Small intestine (tissue), 7 donors: ENCODE measurements around the gene ZNF81. TPM values are rescaled to one million over a fixed set of nuclear protein-coding genes. Genes with fewer than 3 reads are reported as not detected.

ENCODE experiments used
- DNase-seq, 2 donors: peaks; one replicate each; pipeline versions ENCODE4 v3.0.0 to v3.0.0-alpha.2; 2013
- FAIRE-seq: peaks from 2 replicates; lab custom pipeline; 2012; peaks lifted over from hg19 to GRCh38; lab: Jason Lieb, UNC
- H3K27ac ChIP-seq, 3 donors: one replicate each; pipeline ENCODE4 v1.5.1; 2013; ENCODE audit warnings: low read length in 2 of 3, mild to moderate bottlenecking in 2 of 3, control low read depth in 1 of 3, inconsistent platforms in 1 of 3, low read depth in 1 of 3, moderate library complexity in 1 of 3
- H3K27me3 ChIP-seq, 3 donors: one replicate each; pipeline ENCODE4 v1.6.1; 2013; ENCODE audit warnings: low read length in 3 of 3, inconsistent platforms in 1 of 3; ENCODE audit not compliant: control insufficient read depth in 3 of 3, insufficient read depth in 3 of 3
- H3K36me3 ChIP-seq, 3 donors: one replicate each; pipeline ENCODE4 v1.6.1; 2013; ENCODE audit warnings: low read length in 3 of 3, inconsistent platforms in 1 of 3, low read depth in 1 of 3, mild to moderate bottlenecking in 1 of 3, moderate library complexity in 1 of 3; ENCODE audit not compliant: control insufficient read depth in 3 of 3, insufficient read depth in 2 of 3
- H3K4me1 ChIP-seq, 3 donors: one replicate each; pipeline ENCODE4 v1.6.1; 2013; ENCODE audit warnings: low read length in 2 of 3, inconsistent platforms in 1 of 3, low read depth in 1 of 3, mild to moderate bottlenecking in 1 of 3, moderate library complexity in 1 of 3; ENCODE audit not compliant: control insufficient read depth in 3 of 3, insufficient read depth in 2 of 3
- H3K4me3 ChIP-seq, 3 donors: one replicate each; pipeline ENCODE4 v1.5.1; 2013; ENCODE audit warnings: low read length in 3 of 3, control low read depth in 1 of 3, inconsistent platforms in 1 of 3, low read depth in 1 of 3, mild to moderate bottlenecking in 1 of 3, moderate library complexity in 1 of 3
- H3K9me3 ChIP-seq, 2 donors: one replicate each; pipeline ENCODE4 v1.6.1; 2013; ENCODE audit warnings: low read depth in 1 of 2, low read length in 1 of 2; ENCODE audit not compliant: control insufficient read depth in 2 of 2, insufficient read depth in 1 of 2
- WGBS, 3 donors: extraction: QIAGEN DNeasy Blood & Tissue Kit; methylation state at CpG; one replicate each; pipeline ENCODE4 v1.1.7; 2013; 5-methylcytosine and 5-hydroxymethylcytosine counted together
- polyA plus RNA-seq, 4 donors: library from polyadenylated mRNA; stranded (reverse) in 3 of 4; unstranded in 1 of 4; fragments of 200-250 nt in 3 of 4; fragments of 120-200 nt in 1 of 4; gene quantifications; one replicate each; pipeline versions ENCODE4 v1.2.1 to v1.2.3, GENCODE V29; 2013
- donor health status: healthy with polysubstance abuse.
- donor health status: control.
- donor health status: control.
- donor health status: Bipolar disorder and iron deficiency.
- donor health status: healthy.

Gene ZNF81
- polyA plus RNA-seq, 4 donors, result 0.54 to 5.8 (median 2.0) TPM

GRCh38 chrX:47850901-47851300 is 14.2 kb downstream of the ZNF81 start:
- Histone ChIP-seq H3K36me3 (peaks cover 0 to 5% (median 0%) of the 10 kb centered on the region in 3 donors), H3K9me3 (no peaks in the 10 kb centered on the region), H3K4me3 (no peak overlapping the region), H3K4me1 (no peaks in the 10 kb centered on the region), H3K27me3 (no peaks in the 10 kb centered on the region), H3K27ac (no peak overlapping the region)
- no peak for DNase-seq
- no peak for FAIRE-seq
- WGBS, 3 donors, result 79 to 96% (median 92%) methylated on average over 1 of the region's 1 CpG

GRCh38 chrX:47854474-47854873 is 17.8 kb downstream of the ZNF81 start:
- Histone ChIP-seq H3K4me3 (no peak overlapping the region), H3K27me3 (no peaks in the 10 kb centered on the region), H3K4me1 (no peaks in the 10 kb centered on the region), H3K36me3 (no peaks in the 10 kb centered on the region), H3K9me3 (no peaks in the 10 kb centered on the region), H3K27ac (no peak overlapping the region)
- 28 to 48% (median 45%) methylated on average over 10 of the region's 10 CpGs for WGBS, 3 donors
- DNase-seq, result peak; percentile 54 to 55
- FAIRE-seq, result no peak

- no peaks in the 10 kb centered on the region for H3K36me3 ChIP-seq
- WGBS, 3 donors, result 41 to 78% (median 47%) methylated on average over 4 of the region's 4 CpGs
- no peak for FAIRE-seq
These were observed 23.0 kb downstream of the ZNF81 start for GRCh38 chrX:47859686-47860085.

GRCh38 chrX:47862680-47863079 is 26.0 kb downstream of the ZNF81 start:
- H3K4me1 ChIP-seq, result peaks cover 0 to 3% (median 0%) of the 10 kb centered on the region in 3 donors
- no peak overlapping the region for H3K4me3 ChIP-seq
- H3K27ac ChIP-seq, result no peak overlapping the region
- FAIRE-seq, result no peak
- peaks cover 0 to 3% (median 0%) of the 10 kb centered on the region in 3 donors for H3K36me3 ChIP-seq
- H3K9me3 ChIP-seq, result no peaks in the 10 kb centered on the region
- no peaks in the 10 kb centered on the region for H3K27me3 ChIP-seq
- no peak for DNase-seq
- WGBS, 3 donors, result 24 to 43% (median 34%) methylated on average over 2 of the region's 2 CpGs

More at GRCh38 chrX:47859686-47860085, 23.0 kb downstream of the ZNF81 start:
- H3K9me3 ChIP-seq, result no peaks in the 10 kb centered on the region
- no peak overlapping the region for H3K27ac ChIP-seq
- peaks cover 0 to 3% (median 0%) of the 10 kb centered on the region in 3 donors for H3K4me1 ChIP-seq
- no peak for DNase-seq
- no peaks in the 10 kb centered on the region for H3K27me3 ChIP-seq
- H3K4me3 ChIP-seq, result no peak overlapping the region

- H3K36me3 ChIP-seq, result peaks cover 0 to 3% (median 0%) of the 10 kb centered on the region in 3 donors
- H3K27me3 ChIP-seq, result no peaks in the 10 kb centered on the region
- no peaks in the 10 kb centered on the region for H3K9me3 ChIP-seq
- H3K4me1 ChIP-seq, result peaks cover 0 to 3% (median 0%) of the 10 kb centered on the region in 3 donors
- DNase-seq, result no peak
- no peak overlapping the region for H3K4me3 ChIP-seq
- 72 to 86% (median 83%) methylated on average over 2 of the region's 2 CpGs for WGBS, 3 donors
- FAIRE-seq, result no peak
- H3K27ac ChIP-seq, result no peak overlapping the region
These were observed 26.5 kb downstream of the ZNF81 start for GRCh38 chrX:47863187-47863586.

- no peak overlapping the region for H3K4me3 ChIP-seq
- WGBS, 3 donors, result 81 to 93% (median 92%) methylated on average over 3 of the region's 3 CpGs
- FAIRE-seq (no peak), DNase-seq (no peak)
- no peak overlapping the region for H3K27ac ChIP-seq
- peaks cover 0 to 3% (median 0%) of the 10 kb centered on the region in 3 donors for H3K36me3 ChIP-seq
- no peaks in the 10 kb centered on the region for H3K9me3 ChIP-seq
- H3K27me3 ChIP-seq, result no peaks in the 10 kb centered on the region
- peaks cover 0 to 3% (median 0%) of the 10 kb centered on the region in 3 donors for H3K4me1 ChIP-seq
These were observed 27.6 kb downstream of the ZNF81 start for GRCh38 chrX:47864300-47864699.

- peaks cover 0 to 3% (median 0%) of the 10 kb centered on the region in 3 donors for H3K4me1 ChIP-seq
These were observed 28.1 kb downstream of the ZNF81 start for GRCh38 chrX:47864785-47865184.

GRCh38 chrX:47873123-47873522 is 36.4 kb downstream of the ZNF81 start:
- 78 to 96% (median 93%) methylated on average over 3 of the region's 3 CpGs for WGBS, 3 donors
- FAIRE-seq (no peak), DNase-seq (no peak)
- Histone ChIP-seq H3K4me3 (no peak overlapping the region), H3K27me3 (no peaks in the 10 kb centered on the region), H3K36me3 (peaks cover 0 to 2% (median 2%) of the 10 kb centered on the region in 3 donors), H3K9me3 (no peaks in the 10 kb centered on the region), H3K27ac (no peak overlapping the region), H3K4me1 (peaks cover 0 to 8% (median 0%) of the 10 kb centered on the region in 3 donors)

More at GRCh38 chrX:47864785-47865184, 28.1 kb downstream of the ZNF81 start:
- H3K9me3 ChIP-seq, result no peaks in the 10 kb centered on the region
- 86 to 95% (median 89%) methylated on average over 1 of the region's 1 CpG for WGBS, 3 donors
- peaks cover 0 to 3% (median 0%) of the 10 kb centered on the region in 3 donors for H3K36me3 ChIP-seq
- no peak overlapping the region for H3K4me3 ChIP-seq
- no peak for FAIRE-seq
- no peak for DNase-seq
- H3K27me3 ChIP-seq, result no peaks in the 10 kb centered on the region
- H3K27ac ChIP-seq, result no peak overlapping the region

- FAIRE-seq (no peak), DNase-seq (peak; percentile 21 to 29)
- Histone ChIP-seq H3K9me3 (no peaks in the 10 kb centered on the region), H3K4me3 (peak overlapping the region in 1 of 3 donors; percentile 17), H3K36me3 (peaks cover 0 to 2% (median 0%) of the 10 kb centered on the region in 3 donors), H3K4me1 (peaks cover 0 to 16% (median 0%) of the 10 kb centered on the region in 3 donors), H3K27ac (no peak overlapping the region), H3K27me3 (no peaks in the 10 kb centered on the region)
- WGBS, 3 donors, result 23 to 59% (median 55%) methylated on average over 6 of the region's 6 CpGs
These were observed 40.6 kb downstream of the ZNF81 start for GRCh38 chrX:47877327-47877726.
